ENCODE measurements around the gene KRTAP10-12.

DNA sequence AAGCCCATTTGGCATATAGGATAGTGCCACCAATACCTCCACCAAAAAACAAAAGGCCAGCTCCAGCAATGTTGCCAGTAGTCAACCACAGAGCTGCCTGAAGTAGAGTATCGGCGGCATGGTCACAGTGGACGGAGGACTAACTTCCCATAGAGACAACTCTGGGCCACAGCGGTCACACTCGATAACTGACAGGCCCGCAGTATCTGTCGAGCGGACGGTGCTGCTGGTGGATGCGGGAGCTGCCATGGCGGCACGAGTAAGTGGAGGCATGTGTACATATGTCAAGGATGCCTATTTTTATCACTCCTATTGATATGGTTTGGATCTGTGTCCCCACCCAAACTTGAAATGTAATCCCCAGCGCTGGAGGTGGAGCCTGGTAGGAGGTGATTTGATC is 19.1 kb upstream of the KRTAP10-12 start:
- TF ChIP-seq CTCF (IDR thresholded peaks at IDR 0.05) (no peak), POLR2A (IDR thresholded peaks at IDR 0.05) (no peak)

All from testis (tissue), 2 donors.